K562 (cell line): Measurements from ENCODE around the gene MYL12B. TPM values are rescaled to one million over a fixed set of nuclear protein-coding genes. Genes with fewer than 3 reads are reported as not detected.

Experiments used
- ATAC-seq: fragments of 200-7000 bp; cut with Tn5 transposase; 3 replicates; pipeline ENCODE4 v1.9.1; 2020; ENCODE audit warnings: moderate library complexity
- BruUV-seq: library from RNA; stranded (reverse); fragments of 400-500 nt; replicated peaks from 2 replicates; lab custom pipeline; 2021; lab: Mats Ljungman, UMichigan
- CTCF ChIA-PET: fragments of 300-600 bp; formaldehyde crosslinking; extraction: SDS; loops from one replicate; lab custom pipeline; 2021; ENCODE audit warnings: low intra/inter-chr PET ratio; lab: Yijun Ruan, JAX
- POLR2A ChIA-PET: fragments of 300-600, 350-650 bp; sonication (Branson Sonifier 250); formaldehyde crosslinking; extraction: SDS; loops from one replicate; lab custom pipeline; 2021; ENCODE audit warnings: antibody characterized with exemption, inconsistent platforms; lab: Yijun Ruan, JAX
- DNase-seq, 4 experiments: peaks; one replicate each; pipeline versions ENCODE4 v3.0.0 to v3.0.0-alpha.2; 2011 to 2018; ENCODE audit warnings: low spot score in 3 of 4, mixed read lengths in 3 of 4; ENCODE audit errors: extremely low read depth in 1 of 4
- FAIRE-seq: peaks from 2 replicates; lab custom pipeline; 2011; peaks lifted over from hg19 to GRCh38; lab: Jason Lieb, UNC
- H2AFZ ChIP-seq: 2 replicates; pipeline ENCODE4 v1.6.0; 2011; ENCODE audit warnings: low read depth, low read length, control low read depth, inconsistent platforms
- H3K27ac ChIP-seq: fragments of 200-600 bp; 3 replicates; pipeline ENCODE4 v1.8.0; 2011; ENCODE audit warnings: low read depth, mild to moderate bottlenecking, control low read depth, inconsistent platforms, low read length, moderate library complexity, mixed read lengths; ENCODE audit errors: extremely low read depth
- H3K27me3 ChIP-seq, 2 experiments: fragments of 300-600 bp in 1 of 2; 2 replicates in 1 of 2; 3 replicates in 1 of 2; pipeline versions ENCODE4 v1.6.0 to v1.8.0; 2011; ENCODE audit warnings: inconsistent platforms in 2 of 2, low read length in 2 of 2, mild to moderate bottlenecking in 1 of 2, mixed read lengths in 1 of 2, moderate library complexity in 1 of 2; ENCODE audit not compliant: control insufficient read depth in 2 of 2, insufficient read depth in 2 of 2
- H3K36me3 ChIP-seq: fragments of 300-600 bp; 3 replicates; pipeline ENCODE4 v1.8.0; 2011; ENCODE audit warnings: mild to moderate bottlenecking, low read length, inconsistent platforms; ENCODE audit not compliant: control insufficient read depth, insufficient read depth
- H3K4me1 ChIP-seq, 2 experiments: fragments of 200-600 bp in 1 of 2; replicated peaks in 1 of 2; 2 replicates in 1 of 2; 3 replicates in 1 of 2; pipeline versions ENCODE4 v1.5.1 to v1.8.0; 2011; ENCODE audit warnings: inconsistent platforms in 2 of 2, low read length in 2 of 2, mild to moderate bottlenecking in 1 of 2, mixed read lengths in 1 of 2, moderate library complexity in 1 of 2; ENCODE audit not compliant: control insufficient read depth in 2 of 2, insufficient read depth in 2 of 2
- H3K4me2 ChIP-seq: 2 replicates; pipeline ENCODE4 v1.6.1; 2011; ENCODE audit warnings: low read length, control low read depth, inconsistent platforms, mixed read lengths; ENCODE audit not compliant: insufficient read depth
- H3K4me3 ChIP-seq: fragments of 200-600 bp; sonication (generic), shearing (Covaris generic); 2 replicates; pipeline ENCODE4 v1.5.1; 2016; ENCODE audit warnings: control low read depth, inconsistent platforms
- H3K79me2 ChIP-seq: fragments of 200-600 bp; 3 replicates; pipeline ENCODE4 v1.8.0; 2011; ENCODE audit warnings: low read length, inconsistent platforms; ENCODE audit not compliant: control insufficient read depth, insufficient read depth
- H3K9ac ChIP-seq, 2 experiments: 2 replicates each; pipeline versions ENCODE4 v1.6.0 to v1.6.1; 2011; ENCODE audit warnings: low read depth in 2 of 2, low read length in 2 of 2, control low read depth in 1 of 2, inconsistent platforms in 1 of 2, mild to moderate bottlenecking in 1 of 2, mixed read lengths in 1 of 2; ENCODE audit not compliant: insufficient read depth in 1 of 2
- H3K9me1 ChIP-seq: one replicate; pipeline ENCODE4 v1.6.0; 2011; ENCODE audit warnings: inconsistent platforms, mild to moderate bottlenecking, low read length, moderate library complexity; ENCODE audit not compliant: control insufficient read depth, insufficient read depth
- H3K9me3 ChIP-seq: replicated peaks from 2 replicates; pipeline ENCODE4 v1.5.1; 2011; ENCODE audit warnings: low read depth, low read length, inconsistent platforms; ENCODE audit not compliant: control insufficient read depth, insufficient read depth
- H4K20me1 ChIP-seq: replicated peaks from 2 replicates; pipeline ENCODE4 v1.6.1; 2011; ENCODE audit warnings: low read length, inconsistent platforms, mixed read lengths; ENCODE audit not compliant: control insufficient read depth, insufficient read depth
- BRD9 ChIP-seq: fragments of 450-650 bp; IDR thresholded peaks from 2 replicates; pipeline ENCODE4 v1.6.1; 2018; ENCODE audit warnings: low read depth; ENCODE audit not compliant: partially characterized antibody
- CBX5 ChIP-seq: IDR thresholded peaks from 2 replicates; pipeline ENCODE4 v1.6.1; 2014; ENCODE audit warnings: low read depth, borderline replicate concordance
- CC2D1A ChIP-seq: fragments of 450-650 bp; IDR thresholded peaks from 2 replicates; pipeline ENCODE4 v1.6.1; 2017; ENCODE audit warnings: mild to moderate bottlenecking
- CTCFL ChIP-seq: IDR thresholded peaks from 2 replicates; pipeline ENCODE4 v1.6.1; 2011; ENCODE audit warnings: borderline replicate concordance, low read depth, mild to moderate bottlenecking, moderate library complexity, low read length; ENCODE audit not compliant: insufficient read depth, poor library complexity, severe bottlenecking
- FIP1L1 ChIP-seq: fragments of 200-400 bp; formaldehyde crosslinking; IDR thresholded peaks from 2 replicates; pipeline ENCODE4 v1.6.1; 2018; ENCODE audit warnings: mild to moderate bottlenecking, low read depth, low read length; ENCODE audit not compliant: poor library complexity, severe bottlenecking
- GABPB2 ChIP-seq: fragments of 250-450 bp; sonication (Bioruptor Pico); conservative IDR thresholded peaks from 2 replicates; pipeline ENCODE4 v1.5.1; 2021; ENCODE audit warnings: mild to moderate bottlenecking
- GATAD2B ChIP-seq: fragments of 450-650 bp; IDR thresholded peaks from 2 replicates; pipeline ENCODE4 v1.6.1; 2017; ENCODE audit warnings: mild to moderate bottlenecking, borderline replicate concordance
- JUND ChIP-seq, 2 experiments: IDR thresholded peaks; 2 replicates in 1 of 2; 3 replicates in 1 of 2; pipeline ENCODE4 v1.6.1; 2011; ENCODE audit warnings: borderline replicate concordance in 2 of 2, low read depth in 2 of 2, low read length in 2 of 2, improper control_type of control experiment in 1 of 2, missing biosample characterization in 1 of 2, missing genetic modification characterization in 1 of 2, missing genetic modification reagents in 1 of 2
- MCM2 ChIP-seq: fragments of 450-650 bp; IDR thresholded peaks from 2 replicates; pipeline ENCODE4 v1.6.1; 2017; ENCODE audit warnings: low read depth, mild to moderate bottlenecking
- NCOA1 ChIP-seq: fragments of 450-650 bp; IDR thresholded peaks from 2 replicates; pipeline ENCODE4 v1.6.1; 2016; ENCODE audit warnings: low read depth
- THRAP3 ChIP-seq: fragments of 450-650 bp; IDR thresholded peaks from 2 replicates; pipeline ENCODE4 v1.6.1; 2016; ENCODE audit warnings: mild to moderate bottlenecking, inconsistent platforms, borderline replicate concordance
- ZNF165 ChIP-seq: fragments of 250-450 bp; sonication (Bioruptor Pico); IDR thresholded peaks from 2 replicates; pipeline ENCODE4 v1.4.0; 2020; ENCODE audit warnings: borderline replicate concordance
- ZNF431 ChIP-seq: sonication (generic); formaldehyde crosslinking; IDR thresholded peaks from 2 replicates; pipeline ENCODE4 v1.8.0; 2022; ENCODE audit warnings: mild to moderate bottlenecking, missing genetic modification reagents
- WGBS: fragments of 100-300 bp; shearing (Covaris generic); methylation state at CpG from one replicate; pipeline ENCODE4 v1.1.6; 2016; ENCODE audit warnings: low coverage, mixed read lengths; ENCODE audit not compliant: insufficient coverage; ENCODE audit errors: missing lambda C conversion rate; 5-methylcytosine and 5-hydroxymethylcytosine counted together
- in situ Hi-C: fragments of 300-500 bp; cut with MboI; formaldehyde crosslinking; loops from 4 replicates; pipeline ENCODE4 v1.15.0; 2018; ENCODE audit warnings: inconsistent platforms, mixed read lengths
- intact Hi-C: fragments of 100-400 bp; cut with micrococcal nuclease; formaldehyde crosslinking; loops from 2 replicates; pipeline ENCODE4 v1.14.2; 2022
- polyA plus RNA-seq, 8 experiments: library from polyadenylated mRNA; depleted of rRNA in 4 of 8; stranded (reverse) in 5 of 8; unstranded in 3 of 8; fragments of >200 nt; fragmentation: Nextera tagmentation in 2 of 8; fragmentation: Illumina TruSeq in 1 of 8; extraction: Ambion mirVana in 2 of 8; extraction: Trizol in 1 of 8; gene quantifications; 2 replicates each; pipeline versions ENCODE4 v1.2.1 to v1.2.3, GENCODE V29; 2011 to 2014; ENCODE audit warnings: inconsistent platforms in 1 of 8, missing spikeins in 1 of 8
- total RNA-seq, 7 experiments: library from RNA; depleted of rRNA in 6 of 7; stranded (reverse); fragments of >200 nt in 6 of 7; fragmentation: Illumina TruSeq in 2 of 7; extraction: Trizol in 2 of 7; gene quantifications; 2 replicates each; pipeline versions ENCODE4 v1.2.1 to v1.2.3, GENCODE V29; 2011 to 2021; ENCODE audit warnings: low replicate concordance in 1 of 7
- TF ChIP-seq, protein P1 (sequence below), 2 experiments: fragments of 450-650 bp in 1 of 2; sonication (generic) in 1 of 2; formaldehyde crosslinking in 1 of 2; IDR thresholded peaks in 1 of 2; conservative IDR thresholded peaks in 1 of 2; 2 replicates each; pipeline versions ENCODE4 v1.6.1 to v1.8.1; 2016 to 2023; ENCODE audit warnings: mild to moderate bottlenecking in 2 of 2, moderate library complexity in 2 of 2, inconsistent platforms in 1 of 2, missing genetic modification reagents in 1 of 2
- TF ChIP-seq, protein P2 (sequence below): fragments of 200-800 bp; sonication (Bioruptor generic); IDR thresholded peaks from 2 replicates; pipeline ENCODE4 v1.6.1; 2017; ENCODE audit warnings: missing genetic modification characterization, missing compliant biosample characterization

Gene MYL12B
- total and polyA plus RNA-seq, 9 of the 15 experiments (the other 6 are each of a cell fraction or from before 2014, with no cell fraction given) = 220 to 995 (median 463) TPM

GRCh38 chr18:3281456-3282400 lies 19.8 kb downstream of the MYL12B start:
- Histone ChIP-seq H3K36me3 (peaks cover 22% of the 10 kb centered on the region; the same call in 1 of the 3 replicates), H3K4me3 (no peak overlapping the region), H4K20me1 (no peaks in the 10 kb centered on the region), H3K4me1 (peaks cover 4 to 8% of the 10 kb centered on the region in 2 experiments; a peak in 4 of 5 replicates), H2AFZ (no peak overlapping the region), H3K27me3 (no peaks in the 10 kb centered on the region), H3K4me2 (no peak overlapping the region), H3K9ac (no peak overlapping the region), H3K9me3 (no peaks in the 10 kb centered on the region), H3K79me2 (no peaks in the 10 kb centered on the region), H3K9me1 (no peaks in the 10 kb centered on the region), H3K27ac (no peak overlapping the region)
- DNase-seq = peak; percentile 64 to 85 (median 70)
- ChIA-PET POLR2A (interaction anchor here (1.0 to 1.6 kb wide), 2 partner anchors 167 to 321 kb away, joined by 5 to 7 read pairs; no protein-coding TSS in a partner anchor), CTCF (interaction anchor here (0.6 to 5.0 kb wide), 14 partner anchors 165 to 717 kb away, joined by 3 to 83 read pairs (median 5); partner anchors contain the start of gene TGIF1)
- peak; percentile 42 for FAIRE-seq
- intact Hi-C loops (loop anchor here (1.0 to 5.0 kb wide), 5 partner anchors 173 to 716 kb away; no protein-coding TSS in a partner anchor), in situ Hi-C loops (loop anchor here (5.0 to 10.0 kb wide), 4 partner anchors 306 to 1773 kb away; no protein-coding TSS in a partner anchor)
- WGBS = 30% methylated on average over 2 of the region's 2 CpGs
- no TSS peak for BruUV-seq
- ATAC-seq = peak; percentile 81
- TF ChIP-seq CTCFL (no peak), ZNF165 (CRISPR knock-in tag) (no peak), CBX5 (no peak), BRD9 (peak; percentile 42), FIP1L1 (no peak), MCM2 (no peak), NCOA1 (no peak), JUND (IDR thresholded peaks at IDR 0.05; ENCODE audit: borderline replicate concordance, low read depth, low read length) (peak; percentile 26; the same call in 1 of the 2 replicates), JUND (tag; IDR thresholded peaks at IDR 0.05; ENCODE audit: borderline replicate concordance, low read depth, low read length) (no peak), GABPB2 (CRISPR knock-in tag) (no peak), ZNF431 (no peak), GATAD2B (0 out of 2 replicates have a peak, but pooled peaks have one; percentile 53), THRAP3 (no peak), CC2D1A (peak; percentile 55; the same call in 1 of the 2 replicates)
- TF ChIP-seq, protein P1, sequence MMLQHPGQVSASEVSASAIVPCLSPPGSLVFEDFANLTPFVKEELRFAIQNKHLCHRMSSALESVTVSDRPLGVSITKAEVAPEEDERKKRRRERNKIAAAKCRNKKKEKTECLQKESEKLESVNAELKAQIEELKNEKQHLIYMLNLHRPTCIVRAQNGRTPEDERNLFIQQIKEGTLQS (IDR thresholded peaks at IDR 0.05) = no peak
- TF ChIP-seq, protein P1 (CRISPR knock-in tag; conservative IDR thresholded peaks at IDR 0.05) = no peak
- TF ChIP-seq, protein P2, sequence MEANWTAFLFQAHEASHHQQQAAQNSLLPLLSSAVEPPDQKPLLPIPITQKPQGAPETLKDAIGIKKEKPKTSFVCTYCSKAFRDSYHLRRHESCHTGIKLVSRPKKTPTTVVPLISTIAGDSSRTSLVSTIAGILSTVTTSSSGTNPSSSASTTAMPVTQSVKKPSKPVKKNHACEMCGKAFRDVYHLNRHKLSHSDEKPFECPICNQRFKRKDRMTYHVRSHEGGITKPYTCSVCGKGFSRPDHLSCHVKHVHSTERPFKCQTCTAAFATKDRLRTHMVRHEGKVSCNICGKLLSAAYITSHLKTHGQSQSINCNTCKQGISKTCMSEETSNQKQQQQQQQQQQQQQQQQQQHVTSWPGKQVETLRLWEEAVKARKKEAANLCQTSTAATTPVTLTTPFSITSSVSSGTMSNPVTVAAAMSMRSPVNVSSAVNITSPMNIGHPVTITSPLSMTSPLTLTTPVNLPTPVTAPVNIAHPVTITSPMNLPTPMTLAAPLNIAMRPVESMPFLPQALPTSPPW (CRISPR knock-in tag) = peak; percentile 39; the same call in 1 of the 2 replicates
